Transverse colon (tissue), 4 donors: Measurements from ENCODE around the gene PDZD2. TPM values are rescaled to one million over a fixed set of nuclear protein-coding genes. Genes with fewer than 3 reads are reported as not detected.

Experiments
- DNase-seq: peaks from one replicate; pipeline ENCODE4 v3.0.0-alpha.2; 2019
- H3K27ac ChIP-seq, 4 donors: fragments of 200-600 bp; sonication (generic); 2 replicates each; pipeline ENCODE4 v1.5.1; 2016 to 2018; ENCODE audit warnings: inconsistent platforms in 4 of 4
- H3K27me3 ChIP-seq: fragments of 200-600 bp; sonication (generic); 2 replicates; pipeline ENCODE4 v1.5.1; 2017; ENCODE audit warnings: inconsistent platforms
- H3K36me3 ChIP-seq, 4 donors: fragments of 200-600 bp; sonication (generic); 2 replicates each; pipeline ENCODE4 v1.5.1; 2017 to 2019; ENCODE audit warnings: inconsistent platforms in 4 of 4
- H3K4me1 ChIP-seq, 4 donors: fragments of 200-600 bp; sonication (generic); 2 replicates each; pipeline ENCODE4 v1.5.1; 2017 to 2020; ENCODE audit warnings: inconsistent platforms in 4 of 4
- H3K4me3 ChIP-seq, 4 donors: fragments of 200-600 bp; sonication (generic); 1 replicate in 1 of 4; 2 replicates in 3 of 4; pipeline versions ENCODE4 v1.5.1 to v1.6.1; 2017 to 2019; ENCODE audit warnings: inconsistent platforms in 4 of 4
- H3K9me3 ChIP-seq, 2 donors: fragments of 200-600 bp; sonication (generic); 2 replicates each; pipeline ENCODE4 v1.5.1; 2017 to 2019; ENCODE audit warnings: inconsistent platforms in 2 of 2
- CTCF ChIP-seq, 5 experiments: fragments of 200-600 bp in 3 of 5; fragments of 450-650 bp in 2 of 5; sonication (generic) in 3 of 5; IDR thresholded peaks; 1 replicate in 2 of 5; 2 replicates in 3 of 5; pipeline ENCODE4 v1.5.1; 2016 to 2017; ENCODE audit warnings: antibody characterized with exemption in 5 of 5, inconsistent platforms in 3 of 5, mild to moderate bottlenecking in 2 of 5, moderate library complexity in 1 of 5
- EP300 ChIP-seq: sonication (generic); formaldehyde crosslinking; IDR thresholded peaks from one replicate; pipeline ENCODE4 v1.6.1; 2017; ENCODE audit warnings: antibody characterized with exemption, low read depth
- POLR2A ChIP-seq: fragments of 450-650 bp; IDR thresholded peaks from one replicate; pipeline ENCODE4 v1.6.1; 2016; ENCODE audit warnings: antibody characterized with exemption, mild to moderate bottlenecking, moderate library complexity
- POLR2AphosphoS5 ChIP-seq, 3 donors: sonication (generic); formaldehyde crosslinking; IDR thresholded peaks; one replicate each; pipeline ENCODE4 v1.6.1; 2016; ENCODE audit warnings: antibody characterized with exemption in 3 of 3
- WGBS, 2 donors: methylation state at CpG; one replicate each; pipeline ENCODE4 v1.1.5; 2018; ENCODE audit warnings: low coverage in 1 of 2; 5-methylcytosine and 5-hydroxymethylcytosine counted together
- in situ Hi-C, 4 donors: fragments of 200-750 bp; cut with MboI; loops; one replicate each; pipeline versions ENCODE4 v1.15.0 to v1.15.1; 2017; ENCODE audit warnings: low sequenced_read_pairs in 3 of 4, low pct_ligation_motif_present in 1 of 4, low pct_unique_long_range_greater_than_20kb in 1 of 4
- intact Hi-C: fragments of 100-400 bp; cut with DNase I; formaldehyde crosslinking; loops from one replicate; pipeline ENCODE4 v1.15.1; 2023; ENCODE audit warnings: low total_unique reads
- total RNA-seq, 4 donors: library from RNA; depleted of rRNA; stranded (reverse); fragments of >200 nt; gene quantifications; one replicate each; pipeline ENCODE4 v1.1.0, GENCODE V29; 2016

PDZD2 gene
- total RNA-seq, 4 donors from 2014 or later, result 2.0 to 3.7 (median 2.8) TPM

GRCh38 chr5:32027093-32027716 lies 388.3 kb downstream of the PDZD2 start:
- Histone ChIP-seq H3K4me3 (no peak overlapping the region), H3K27me3 (no peaks in the 10 kb centered on the region), H3K9me3 (no peaks in the 10 kb centered on the region), H3K27ac (peak overlapping the region; percentile 34 to 79 (median 62)), H3K36me3 (no peaks in the 10 kb centered on the region), H3K4me1 (peaks cover 0 to 11% (median 4%) of the 10 kb centered on the region in 4 donors)
- intact Hi-C loops, result no loop called here
- in situ Hi-C loops, result no loop called here
- WGBS, 2 donors, result 33 to 60% methylated on average over 6 to 14 of the region's 14 CpGs
- no peak for DNase-seq
- TF ChIP-seq EP300, result no peak
- no peak for TF ChIP-seq POLR2A
- TF ChIP-seq CTCF (IDR thresholded peaks at IDR 0.05), result no peak
- TF ChIP-seq POLR2AphosphoS5 (IDR thresholded peaks at IDR 0.05), result no peak

- peak; percentile 35 for DNase-seq
- no peaks in the 10 kb centered on the region for H3K27me3 ChIP-seq
- 38 to 52% methylated on average over 10 of the region's 10 CpGs for WGBS, 2 donors
- no peaks in the 10 kb centered on the region for H3K9me3 ChIP-seq
- H3K27ac ChIP-seq, result peak overlapping the region; percentile 35 to 79 (median 62)
- H3K36me3 ChIP-seq, result no peaks in the 10 kb centered on the region
- peaks cover 0 to 11% (median 4%) of the 10 kb centered on the region in 4 donors for H3K4me1 ChIP-seq
- intact Hi-C loops, result no loop called here
- H3K4me3 ChIP-seq, result no peak overlapping the region
- in situ Hi-C loops, result no loop called here
- TF ChIP-seq POLR2AphosphoS5 (IDR thresholded peaks at IDR 0.05) (peak; percentile 55 to 80 (median 70)), POLR2A (no peak), EP300 (no peak), CTCF (IDR thresholded peaks at IDR 0.05) (no peak)
Measured at GRCh38 chr5:32027717-32028458, 389.0 kb downstream of the PDZD2 start.

- no peaks in the 10 kb centered on the region for H3K36me3 ChIP-seq
- 67 to 80% methylated on average over 2 of the region's 2 CpGs for WGBS, 2 donors
- no peaks in the 10 kb centered on the region for H3K27me3 ChIP-seq
- DNase-seq, result no peak
- intact Hi-C loops (no loop called here), in situ Hi-C loops (no loop called here)
- no peak overlapping the region for H3K4me3 ChIP-seq
- no peaks in the 10 kb centered on the region for H3K9me3 ChIP-seq
- TF ChIP-seq CTCF (IDR thresholded peaks at IDR 0.05) (no peak), EP300 (no peak), POLR2AphosphoS5 (IDR thresholded peaks at IDR 0.05) (no peak), POLR2A (no peak)
- peak overlapping the region in 3 of 4 donors; percentile 58 to 79 (median 66) for H3K27ac ChIP-seq
- H3K4me1 ChIP-seq, result peaks cover 0 to 11% (median 4%) of the 10 kb centered on the region in 4 donors
Measured at GRCh38 chr5:32029261-32029660, 390.3 kb downstream of the PDZD2 start.

GRCh38 chr5:32029781-32030180 lies 390.9 kb downstream of the PDZD2 start:
- no peaks in the 10 kb centered on the region for H3K9me3 ChIP-seq
- in situ Hi-C loops, result no loop called here
- no peaks in the 10 kb centered on the region for H3K27me3 ChIP-seq
- no peak overlapping the region for H3K4me3 ChIP-seq
- DNase-seq, result no peak
- H3K4me1 ChIP-seq, result peaks cover 0 to 11% (median 4%) of the 10 kb centered on the region in 4 donors
- WGBS, 2 donors, result 71% methylated on average over 4 of the region's 4 CpGs; no CpG with 5 or more reads in 1 of the 2 donors
- no peaks in the 10 kb centered on the region for H3K36me3 ChIP-seq
- intact Hi-C loops, result no loop called here
- no peak for TF ChIP-seq POLR2AphosphoS5 (IDR thresholded peaks at IDR 0.05)
- TF ChIP-seq POLR2A, result no peak
- no peak for TF ChIP-seq CTCF (IDR thresholded peaks at IDR 0.05)
- TF ChIP-seq EP300, result no peak
- H3K27ac ChIP-seq, result no peak overlapping the region
